Endothelial cell (in vitro differentiated cells): ENCODE measurements around the gene RPN2. TPM values are rescaled to one million over a fixed set of nuclear protein-coding genes. Genes with fewer than 3 reads are reported as not detected.

Experiments
- DNase-seq: peaks from one replicate; pipeline ENCODE4 v3.0.0; 2021; ENCODE audit warnings: low spot score
- H3K27ac Mint-ChIP-seq: one replicate; pipeline ENCODE4 v1.8.0; 2021; ENCODE audit warnings: mixed read lengths, inconsistent platforms; ENCODE audit not compliant: unreplicated experiment
- H3K27me3 Mint-ChIP-seq: one replicate; pipeline ENCODE4 v1.8.0; 2021; ENCODE audit warnings: mild to moderate bottlenecking, moderate library complexity, mixed read lengths, inconsistent platforms; ENCODE audit not compliant: unreplicated experiment
- H3K36me3 Mint-ChIP-seq: one replicate; pipeline ENCODE4 v1.8.0; 2021; ENCODE audit warnings: mild to moderate bottlenecking, low read depth, mixed read lengths, inconsistent platforms; ENCODE audit not compliant: unreplicated experiment
- H3K4me1 Mint-ChIP-seq: one replicate; pipeline ENCODE4 v1.8.0; 2021; ENCODE audit warnings: mild to moderate bottlenecking, mixed read lengths, inconsistent platforms; ENCODE audit not compliant: unreplicated experiment
- H3K4me3 Mint-ChIP-seq: one replicate; pipeline ENCODE4 v1.8.0; 2021; ENCODE audit warnings: mild to moderate bottlenecking, mixed read lengths, inconsistent platforms; ENCODE audit not compliant: unreplicated experiment
- H3K9me3 Mint-ChIP-seq: one replicate; pipeline ENCODE4 v1.8.0; 2021; ENCODE audit warnings: mixed read lengths, inconsistent platforms; ENCODE audit not compliant: unreplicated experiment
- CTCF ChIP-seq: fragments of 200-600 bp; sonication (generic); IDR thresholded peaks from one replicate; pipeline ENCODE4 v1.5.0; 2021; ENCODE audit warnings: antibody characterized with exemption; ENCODE audit not compliant: unreplicated experiment
- total RNA-seq: library from RNA; stranded (reverse); fragmentation: NEBNext Ultra II Directional; extraction: Animal tissue kit (Norgen Biotek cat#: 25700); gene quantifications from one replicate; pipeline ENCODE4 v1.2.1, GENCODE V29; 2021; ENCODE audit not compliant: unreplicated experiment

Gene RPN2
- total RNA-seq, 1 donor from 2014 or later: 187 TPM

GRCh38 chr20:37207171-37207570 lies 28.0 kb downstream of the RPN2 start:
- H3K9me3 Mint-ChIP-seq: no peaks in the 10 kb centered on the region
- no peak for TF ChIP-seq CTCF
- no peaks in the 10 kb centered on the region for H3K4me1 Mint-ChIP-seq
- no peak for DNase-seq
- no peak overlapping the region for H3K27ac Mint-ChIP-seq
- H3K36me3 Mint-ChIP-seq: peaks cover 34% of the 10 kb centered on the region
- no peaks in the 10 kb centered on the region for H3K27me3 Mint-ChIP-seq
- no peak overlapping the region for H3K4me3 Mint-ChIP-seq

- DNase-seq: no peak
- Mint-ChIP-seq H3K27me3 (no peaks in the 10 kb centered on the region), H3K27ac (no peak overlapping the region), H3K4me1 (no peaks in the 10 kb centered on the region), H3K36me3 (peaks cover 26% of the 10 kb centered on the region), H3K9me3 (no peaks in the 10 kb centered on the region), H3K4me3 (no peak overlapping the region)
- no peak for TF ChIP-seq CTCF
Observed at GRCh38 chr20:37209193-37209592, 30.1 kb downstream of the RPN2 start.

GRCh38 chr20:37209661-37210314 lies 30.7 kb downstream of the RPN2 start:
- no peaks in the 10 kb centered on the region for H3K9me3 Mint-ChIP-seq
- peaks cover 20% of the 10 kb centered on the region for H3K36me3 Mint-ChIP-seq
- TF ChIP-seq CTCF: no peak
- H3K27me3 Mint-ChIP-seq: no peaks in the 10 kb centered on the region
- DNase-seq: no peak
- H3K27ac Mint-ChIP-seq: no peak overlapping the region
- no peaks in the 10 kb centered on the region for H3K4me1 Mint-ChIP-seq
- H3K4me3 Mint-ChIP-seq: no peak overlapping the region

GRCh38 chr20:37218441-37218840 lies 39.3 kb downstream of the RPN2 start:
- Mint-ChIP-seq H3K27ac (no peak overlapping the region), H3K36me3 (peaks cover 13% of the 10 kb centered on the region), H3K9me3 (no peaks in the 10 kb centered on the region), H3K4me3 (no peak overlapping the region), H3K4me1 (no peaks in the 10 kb centered on the region), H3K27me3 (no peaks in the 10 kb centered on the region)
- DNase-seq: no peak
- no peak for TF ChIP-seq CTCF

- no peak for DNase-seq
- no peaks in the 10 kb centered on the region for H3K4me1 Mint-ChIP-seq
- no peak overlapping the region for H3K4me3 Mint-ChIP-seq
- no peak overlapping the region for H3K27ac Mint-ChIP-seq
- peaks cover 18% of the 10 kb centered on the region for H3K36me3 Mint-ChIP-seq
- TF ChIP-seq CTCF: no peak
- no peaks in the 10 kb centered on the region for H3K9me3 Mint-ChIP-seq
- no peaks in the 10 kb centered on the region for H3K27me3 Mint-ChIP-seq
Observed at GRCh38 chr20:37218976-37219375, 39.8 kb downstream of the RPN2 start.
